ENCODE results near the gene TRMU. TPM values are rescaled to one million over a fixed set of nuclear protein-coding genes. Genes with fewer than 3 reads are reported as not detected.

The TRMU gene
- total RNA-seq, 1 donor from 2014 or later = 70.6 TPM

- Mint-ChIP-seq H3K27ac (no peak overlapping the region), H3K4me1 (peaks cover 10% of the 10 kb centered on the region), H3K9me3 (no peaks in the 10 kb centered on the region), H3K4me3 (no peak overlapping the region), H3K27me3 (ENCODE audit: low read depth) (no peaks in the 10 kb centered on the region), H3K36me3 (peaks cover 2% of the 10 kb centered on the region)
- TF ChIP-seq CTCF (IDR thresholded peaks at IDR 0.05; ENCODE audit: unreplicated experiment) = no peak
- DNase-seq (ENCODE audit: low spot score in 2 of 2, unreplicated experiment in 2 of 2) = no peak
These were observed 4.0 kb upstream of the TRMU start for GRCh38 chr22:46331496-46331895.

- no peak for TF ChIP-seq CTCF (IDR thresholded peaks at IDR 0.05; ENCODE audit: unreplicated experiment)
- peaks cover 16% of the 10 kb centered on the region for H3K4me1 Mint-ChIP-seq
- H3K9me3 Mint-ChIP-seq = no peaks in the 10 kb centered on the region
- peaks cover 20% of the 10 kb centered on the region for H3K36me3 Mint-ChIP-seq
- H3K4me3 Mint-ChIP-seq = peak overlapping the region; percentile 94
- H3K27ac Mint-ChIP-seq = peak overlapping the region; percentile 93
- no peaks in the 10 kb centered on the region for H3K27me3 Mint-ChIP-seq (ENCODE audit: low read depth)
- no peak for DNase-seq (ENCODE audit: low spot score in 2 of 2, unreplicated experiment in 2 of 2)
These were observed 885 bp downstream of the TRMU start for GRCh38 chr22:46336119-46337078.

GRCh38 chr22:46337870-46338269 lies 2.4 kb downstream of the TRMU start:
- no peak overlapping the region for H3K27ac Mint-ChIP-seq
- peaks cover 16% of the 10 kb centered on the region for H3K4me1 Mint-ChIP-seq
- no peak for TF ChIP-seq CTCF (IDR thresholded peaks at IDR 0.05; ENCODE audit: unreplicated experiment)
- no peaks in the 10 kb centered on the region for H3K9me3 Mint-ChIP-seq
- DNase-seq (ENCODE audit: low spot score in 2 of 2, unreplicated experiment in 2 of 2) = no peak
- H3K27me3 Mint-ChIP-seq (ENCODE audit: low read depth) = no peaks in the 10 kb centered on the region
- no peak overlapping the region for H3K4me3 Mint-ChIP-seq
- peaks cover 28% of the 10 kb centered on the region for H3K36me3 Mint-ChIP-seq

- Mint-ChIP-seq H3K9me3 (no peaks in the 10 kb centered on the region), H3K36me3 (peaks cover 31% of the 10 kb centered on the region), H3K4me1 (peaks cover 16% of the 10 kb centered on the region), H3K27me3 (ENCODE audit: low read depth) (no peaks in the 10 kb centered on the region), H3K27ac (no peak overlapping the region), H3K4me3 (no peak overlapping the region)
- TF ChIP-seq CTCF (IDR thresholded peaks at IDR 0.05; ENCODE audit: unreplicated experiment) = no peak
- DNase-seq (ENCODE audit: low spot score in 2 of 2, unreplicated experiment in 2 of 2) = no peak
These were observed 3.1 kb downstream of the TRMU start for GRCh38 chr22:46338636-46339035.

- Mint-ChIP-seq H3K36me3 (peaks cover 31% of the 10 kb centered on the region), H3K27me3 (ENCODE audit: low read depth) (no peaks in the 10 kb centered on the region), H3K4me3 (no peak overlapping the region), H3K4me1 (peaks cover 13% of the 10 kb centered on the region), H3K9me3 (no peaks in the 10 kb centered on the region), H3K27ac (no peak overlapping the region)
- no peak for DNase-seq (ENCODE audit: low spot score in 2 of 2, unreplicated experiment in 2 of 2)
- TF ChIP-seq CTCF (IDR thresholded peaks at IDR 0.05; ENCODE audit: unreplicated experiment) = no peak
These were observed 4.4 kb downstream of the TRMU start for GRCh38 chr22:46339956-46340355.

Measured in mesothelial cell of epicardium (in vitro differentiated cells).